ENCODE results near the gene FBXW7.

DNA sequence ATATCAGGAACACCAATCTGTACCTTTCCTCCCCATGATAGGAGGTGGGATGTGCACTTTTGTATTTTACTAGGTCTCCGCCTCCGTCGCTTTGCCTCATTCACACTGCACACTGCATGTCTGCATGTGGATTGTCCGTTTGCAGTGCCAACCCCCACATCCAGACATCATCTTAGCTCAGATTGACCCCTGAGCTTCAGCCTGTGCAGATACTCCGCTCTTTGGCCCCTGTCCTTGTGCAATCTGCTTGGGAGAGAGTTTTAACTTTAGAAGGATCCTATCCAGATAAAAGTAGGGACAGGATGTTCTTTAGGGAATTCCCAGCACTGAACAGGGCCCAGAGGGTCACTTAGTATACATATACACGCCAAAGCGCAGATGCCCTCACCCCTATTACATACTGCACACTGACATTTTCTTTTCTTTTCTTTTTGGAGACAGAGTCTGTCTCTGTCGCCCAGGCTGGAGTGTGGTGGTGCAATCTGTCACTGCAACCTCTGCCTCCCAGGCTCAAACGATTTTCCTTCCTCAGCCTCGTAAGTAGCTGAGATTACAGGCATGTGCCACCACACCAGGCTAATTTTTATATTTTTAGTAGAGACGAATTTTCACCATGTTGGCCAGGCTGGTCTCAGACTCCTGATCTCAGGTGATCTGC is 43.3 kb upstream of the FBXW7 start:
- TF ChIP-seq YY1 (IDR thresholded peaks at IDR 0.05; ENCODE audit: extremely low read depth, insufficient replicate concordance, low read depth, low read length) (no peak), ELF1 (IDR thresholded peaks at IDR 0.05; ENCODE audit: borderline replicate concordance, low read depth) (no peak), CTCF (IDR thresholded peaks at IDR 0.05 in 2 of 3, conservative IDR thresholded peaks at IDR 0.05 in 1 of 3; ENCODE audit: borderline replicate concordance in 1 of 3, insufficient read depth in 1 of 3, low read depth in 2 of 3, low read length in 2 of 3) (no peak), RAD21 (IDR thresholded peaks at IDR 0.05; ENCODE audit: low read depth) (no peak), POLR2A (IDR thresholded peaks at IDR 0.05; ENCODE audit: borderline replicate concordance, extremely low read depth, insufficient read depth, insufficient read length) (no peak), POLR2AphosphoS5 (IDR thresholded peaks at IDR 0.05; ENCODE audit: low read depth, low read length) (no peak), FOSL1 (IDR thresholded peaks at IDR 0.05; ENCODE audit: low read depth) (no peak), SIN3A (IDR thresholded peaks at IDR 0.05; ENCODE audit: low read depth) (no peak), EZH2 (IDR thresholded peaks at IDR 0.05) (no peak), TCF7L2 (IDR thresholded peaks at IDR 0.05; ENCODE audit: borderline replicate concordance, extremely low read depth, insufficient read depth, insufficient read length) (no peak), SP1 (IDR thresholded peaks at IDR 0.05; ENCODE audit: low read depth) (no peak), JUND (IDR thresholded peaks at IDR 0.05) (no peak), EGR1 (IDR thresholded peaks at IDR 0.05; ENCODE audit: low read depth) (no peak)
- TF ChIP-seq, protein P1, sequence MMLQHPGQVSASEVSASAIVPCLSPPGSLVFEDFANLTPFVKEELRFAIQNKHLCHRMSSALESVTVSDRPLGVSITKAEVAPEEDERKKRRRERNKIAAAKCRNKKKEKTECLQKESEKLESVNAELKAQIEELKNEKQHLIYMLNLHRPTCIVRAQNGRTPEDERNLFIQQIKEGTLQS (IDR thresholded peaks at IDR 0.05), result no peak

Measured in HCT116 (cell line).